Bronchial epithelial cell (primary cell): ENCODE data around the gene SASS6. TPM values are rescaled to one million over a fixed set of nuclear protein-coding genes. Genes with fewer than 3 reads are reported as not detected.
A peak's percentile ranks its signal among the peaks of the same experiment; 100 is the strongest.

Source experiments
- DNase-seq: peaks from one replicate; pipeline ENCODE4 v3.0.0-alpha.2; 2010; ENCODE audit warnings: low read depth
- FAIRE-seq: peaks from 2 replicates; lab custom pipeline; 2011; peaks lifted over from hg19 to GRCh38; lab: Jason Lieb, UNC
- H3K27me3 ChIP-seq: 2 replicates; pipeline ENCODE4 v1.5.1; 2011; ENCODE audit warnings: low read length; ENCODE audit not compliant: control insufficient read depth, insufficient read depth
- H3K36me3 ChIP-seq: 2 replicates; pipeline ENCODE4 v1.5.1; 2011; ENCODE audit warnings: low read length; ENCODE audit not compliant: control insufficient read depth, insufficient read depth
- H3K4me3 ChIP-seq: 2 replicates; pipeline ENCODE4 v1.5.1; 2011; ENCODE audit warnings: mild to moderate bottlenecking, low read depth, low read length, control low read depth
- total RNA-seq: library from RNA; depleted of rRNA; stranded (reverse); fragments of >200 nt; gene quantifications from 2 replicates; pipeline ENCODE4 v1.2.1, GENCODE V29; 2014
- TF ChIP-seq, protein P1 (sequence below): IDR thresholded peaks from 2 replicates; pipeline ENCODE4 v1.5.1; 2011; ENCODE audit warnings: mild to moderate bottlenecking, moderate library complexity, low read length, control low read depth, inconsistent platforms; ENCODE audit not compliant: insufficient read depth, severe bottlenecking

Gene SASS6
- total RNA-seq, 1 donor from 2014 or later, result 1.6 TPM

DNA sequence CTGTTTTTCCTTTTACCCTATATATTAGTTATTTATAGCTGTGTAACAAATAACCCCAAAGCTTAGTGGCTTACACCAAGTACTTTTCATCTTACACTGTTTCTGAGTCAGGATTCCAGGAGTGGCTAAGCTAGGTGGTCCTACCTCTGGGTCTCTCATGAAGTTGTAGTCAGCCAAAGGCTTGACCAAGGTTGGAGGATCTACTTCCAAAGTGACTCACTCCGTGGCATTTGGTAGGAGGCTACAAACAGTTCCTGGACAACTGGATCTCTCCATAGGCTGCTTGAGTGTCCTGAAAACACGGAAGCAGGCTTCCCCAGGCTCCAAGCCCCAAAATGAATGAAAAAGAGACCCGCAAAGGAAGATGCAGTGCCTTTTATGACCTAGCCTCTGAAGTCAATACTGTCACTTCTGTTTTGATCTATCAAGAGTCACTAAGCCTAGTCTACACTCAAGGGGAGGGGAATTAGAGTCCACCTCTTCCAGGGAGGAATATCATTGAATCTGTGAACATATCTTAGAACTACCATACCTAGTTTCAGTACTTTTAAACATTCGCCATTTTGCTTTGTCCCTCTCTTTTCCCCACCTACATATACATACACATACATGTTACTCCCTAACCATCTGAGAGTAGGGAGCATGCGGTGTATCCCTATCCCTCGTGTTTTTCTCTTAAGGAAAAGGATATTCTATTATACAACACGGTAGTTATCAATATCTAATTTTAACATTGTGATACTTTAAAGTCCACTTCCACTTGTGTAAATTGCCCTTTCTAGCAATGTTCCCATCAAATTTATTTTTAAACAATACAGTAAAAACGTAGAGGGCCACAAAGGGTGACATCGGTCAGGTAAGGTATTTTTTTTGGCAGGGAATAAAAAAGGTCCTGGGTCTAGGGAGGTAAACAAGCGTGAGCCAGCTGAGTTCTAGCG is 95.7 kb downstream of the SASS6 start:
- Histone ChIP-seq H3K4me3 (peak overlapping the region; percentile 99), H3K27me3 (no peaks in the 10 kb centered on the region), H3K36me3 (no peaks in the 10 kb centered on the region)
- DNase-seq, result peak; percentile 79
- FAIRE-seq, result no peak
- TF ChIP-seq, protein P1, sequence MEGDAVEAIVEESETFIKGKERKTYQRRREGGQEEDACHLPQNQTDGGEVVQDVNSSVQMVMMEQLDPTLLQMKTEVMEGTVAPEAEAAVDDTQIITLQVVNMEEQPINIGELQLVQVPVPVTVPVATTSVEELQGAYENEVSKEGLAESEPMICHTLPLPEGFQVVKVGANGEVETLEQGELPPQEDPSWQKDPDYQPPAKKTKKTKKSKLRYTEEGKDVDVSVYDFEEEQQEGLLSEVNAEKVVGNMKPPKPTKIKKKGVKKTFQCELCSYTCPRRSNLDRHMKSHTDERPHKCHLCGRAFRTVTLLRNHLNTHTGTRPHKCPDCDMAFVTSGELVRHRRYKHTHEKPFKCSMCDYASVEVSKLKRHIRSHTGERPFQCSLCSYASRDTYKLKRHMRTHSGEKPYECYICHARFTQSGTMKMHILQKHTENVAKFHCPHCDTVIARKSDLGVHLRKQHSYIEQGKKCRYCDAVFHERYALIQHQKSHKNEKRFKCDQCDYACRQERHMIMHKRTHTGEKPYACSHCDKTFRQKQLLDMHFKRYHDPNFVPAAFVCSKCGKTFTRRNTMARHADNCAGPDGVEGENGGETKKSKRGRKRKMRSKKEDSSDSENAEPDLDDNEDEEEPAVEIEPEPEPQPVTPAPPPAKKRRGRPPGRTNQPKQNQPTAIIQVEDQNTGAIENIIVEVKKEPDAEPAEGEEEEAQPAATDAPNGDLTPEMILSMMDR, result no peak

DNA sequence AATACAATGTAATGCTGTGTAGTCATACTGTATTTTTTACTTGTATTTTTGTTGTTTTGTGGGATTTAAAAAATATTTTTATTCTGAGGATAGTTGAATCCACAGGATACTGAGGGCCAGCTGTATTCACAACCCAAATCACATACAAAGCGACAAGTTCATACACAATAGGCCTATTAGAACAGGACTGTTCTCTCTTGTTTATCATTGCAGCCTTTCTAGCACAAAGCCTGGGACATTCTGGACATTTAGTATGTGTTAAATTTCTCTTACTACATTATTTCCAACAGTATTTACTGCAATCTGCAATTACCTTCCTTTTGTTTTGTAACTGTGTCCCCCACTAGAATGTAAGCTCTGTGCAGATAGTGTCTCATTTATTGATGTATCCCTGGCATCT is 97.5 kb downstream of the SASS6 start:
- H3K4me3 ChIP-seq, result no peak overlapping the region
- no peak for DNase-seq
- FAIRE-seq, result no peak
- no peaks in the 10 kb centered on the region for H3K27me3 ChIP-seq
- no peaks in the 10 kb centered on the region for H3K36me3 ChIP-seq
- TF ChIP-seq, protein P1, result no peak

DNA sequence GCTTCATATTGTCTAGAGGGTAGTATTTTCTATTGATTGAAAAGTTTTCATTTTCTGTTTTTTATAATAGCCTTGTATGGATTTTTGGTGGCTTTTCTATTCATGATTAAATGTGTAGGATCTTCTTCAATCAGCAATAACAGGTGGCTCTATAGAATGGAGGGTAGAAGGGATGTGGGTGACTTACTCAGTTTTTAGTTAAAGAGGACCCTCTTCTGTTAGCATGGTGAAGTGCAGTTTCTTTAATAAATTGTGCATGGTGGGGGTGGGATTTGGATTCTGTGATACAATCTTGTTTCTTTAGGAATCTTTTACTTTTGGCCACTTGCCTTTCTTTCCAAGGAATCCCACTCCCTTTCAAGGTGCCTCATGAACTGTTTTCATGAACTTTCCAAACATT is 98.3 kb downstream of the SASS6 start:
- DNase-seq (peak; percentile 18), FAIRE-seq (no peak)
- TF ChIP-seq, protein P1, result peak; percentile 17
- Histone ChIP-seq H3K36me3 (no peaks in the 10 kb centered on the region), H3K4me3 (no peak overlapping the region), H3K27me3 (no peaks in the 10 kb centered on the region)

Other genes with a start within 250 kb of the SASS6 start
- gene SLC35A3, start 162.9 kb downstream of the SASS6 start, total RNA-seq, result 25.3 and 27.3 TPM in 2 replicates
- gene TRMT13, start 233 bp upstream of the SASS6 start, total RNA-seq, result 11.0 and 14.2 TPM in 2 replicates
- 0.13 and 0.53 TPM in 2 replicates for gene LRRC39, start 45.3 kb upstream of the SASS6 start, total RNA-seq
- 3.7 and 6.5 TPM in 2 replicates for gene DBT, start 116.9 kb upstream of the SASS6 start, total RNA-seq
- 44.3 and 64.0 TPM in 2 replicates for gene RTCA, start 133.3 kb upstream of the SASS6 start, total RNA-seq
- gene CDC14A, start 219.6 kb upstream of the SASS6 start, total RNA-seq, result 0.79 and 1.0 TPM in 2 replicates